AG04449 (cell line): ENCODE results near the gene KIAA0232.
"Not testable (repeated sequence)": the region's sequence is repeated elsewhere in the genome, so short reads cannot be mapped to it uniquely, and the experiment has no call there.

Source experiments
- CTCF ChIA-PET: fragments of 350-600 bp; formaldehyde crosslinking; extraction: SDS; loops from one replicate; lab custom pipeline; 2021; ENCODE audit warnings: antibody characterized with exemption; lab: Yijun Ruan, JAX
- POLR2A ChIA-PET: fragments of 400-600, 350-600 bp; formaldehyde crosslinking; extraction: SDS; loops from one replicate; lab custom pipeline; 2020; ENCODE audit warnings: antibody characterized with exemption, inconsistent platforms; lab: Yijun Ruan, JAX
- DNase-seq: peaks from one replicate; pipeline ENCODE4 v3.0.0-alpha.2; 2010; ENCODE audit warnings: low read depth, low spot score
- H3K4me3 ChIP-seq: 2 replicates; pipeline ENCODE4 v1.5.1; 2011; ENCODE audit warnings: low read depth, mild to moderate bottlenecking, control low read depth, low read length
- CTCF ChIP-seq: IDR thresholded peaks from one replicate; pipeline ENCODE4 v1.5.1; 2011; ENCODE audit warnings: mild to moderate bottlenecking, moderate library complexity, low read length, control low read depth, inconsistent platforms; ENCODE audit not compliant: insufficient read depth; ENCODE audit errors: missing control alignments

KIAA0232 gene

GRCh38 chr4:6901669-6902317, 119.3 kb downstream of the KIAA0232 start:
- CTCF ChIA-PET = interaction anchor here (0.6 kb wide), 1 partner anchor 9 kb away, joined by 3 read pairs; no protein-coding TSS in a partner anchor
- no peak for TF ChIP-seq CTCF
- H3K4me3 ChIP-seq = no peak overlapping the region
- DNase-seq = no peak
- POLR2A ChIA-PET = no interaction called here

GRCh38 chr4:6902318-6903042, 120.0 kb downstream of the KIAA0232 start:
- CTCF ChIA-PET = interaction anchor here (0.6 to 2.5 kb wide), 3 partner anchors 8 to 17 kb away, joined by 3 to 6 read pairs (median 3); no protein-coding TSS in a partner anchor
- no peak for TF ChIP-seq CTCF
- no peak for DNase-seq
- no peak overlapping the region for H3K4me3 ChIP-seq
- POLR2A ChIA-PET = no interaction called here

GRCh38 chr4:6905516-6906445, 123.3 kb downstream of the KIAA0232 start:
- DNase-seq = no peak
- CTCF ChIA-PET = interaction anchor here (1.0 to 4.5 kb wide), 3 partner anchors 10 to 164 kb away, joined by 4 to 72 read pairs (median 9); partner anchors contain the start of gene GRPEL1
- H3K4me3 ChIP-seq = no peak overlapping the region
- TF ChIP-seq CTCF = no peak
- POLR2A ChIA-PET = no interaction called here

GRCh38 chr4:6906486-6906885, 124.0 kb downstream of the KIAA0232 start:
- POLR2A ChIA-PET, DNase-seq, H3K4me3 ChIP-seq: not testable (repeated sequence)
- CTCF ChIA-PET = interaction anchor here (1.3 to 4.5 kb wide), 3 partner anchors 11 to 163 kb away, joined by 5 to 72 read pairs (median 9); partner anchors contain the start of gene GRPEL1

- DNase-seq = no peak
- ChIA-PET POLR2A (no interaction called here), CTCF (interaction anchor here (0.9 to 4.5 kb wide), 13 partner anchors 10 to 189 kb away, joined by 3 to 72 read pairs (median 9); partner anchors contain the start of gene GRPEL1)
- no peak overlapping the region for H3K4me3 ChIP-seq
- peak; percentile 51 for TF ChIP-seq CTCF
These were observed 125.2 kb downstream of the KIAA0232 start for GRCh38 chr4:6907658-6908191.

- CTCF ChIA-PET = interaction anchor here (0.9 to 4.5 kb wide), 20 partner anchors 9 to 193 kb away, joined by 3 to 72 read pairs (median 5); partner anchors contain the start of genes BLOC1S4, GRPEL1 and TADA2B
- TF ChIP-seq CTCF = no peak
- POLR2A ChIA-PET = interaction anchor here (0.7 to 1.6 kb wide), 10 partner anchors 8 to 176 kb away, joined by 3 to 10 read pairs (median 4); partner anchors contain the start of genes GRPEL1 and TADA2B
- peak overlapping the region; percentile 71 for H3K4me3 ChIP-seq
- no peak for DNase-seq
These were observed 126.0 kb downstream of the KIAA0232 start for GRCh38 chr4:6908432-6909112.
